ENCODE measurements around the gene SCN4B. TPM values are rescaled to one million over a fixed set of nuclear protein-coding genes. Genes with fewer than 3 reads are reported as not detected.

Gene SCN4B
- total RNA-seq, 1 donor from 2014 or later = 0.42 TPM

DNA sequence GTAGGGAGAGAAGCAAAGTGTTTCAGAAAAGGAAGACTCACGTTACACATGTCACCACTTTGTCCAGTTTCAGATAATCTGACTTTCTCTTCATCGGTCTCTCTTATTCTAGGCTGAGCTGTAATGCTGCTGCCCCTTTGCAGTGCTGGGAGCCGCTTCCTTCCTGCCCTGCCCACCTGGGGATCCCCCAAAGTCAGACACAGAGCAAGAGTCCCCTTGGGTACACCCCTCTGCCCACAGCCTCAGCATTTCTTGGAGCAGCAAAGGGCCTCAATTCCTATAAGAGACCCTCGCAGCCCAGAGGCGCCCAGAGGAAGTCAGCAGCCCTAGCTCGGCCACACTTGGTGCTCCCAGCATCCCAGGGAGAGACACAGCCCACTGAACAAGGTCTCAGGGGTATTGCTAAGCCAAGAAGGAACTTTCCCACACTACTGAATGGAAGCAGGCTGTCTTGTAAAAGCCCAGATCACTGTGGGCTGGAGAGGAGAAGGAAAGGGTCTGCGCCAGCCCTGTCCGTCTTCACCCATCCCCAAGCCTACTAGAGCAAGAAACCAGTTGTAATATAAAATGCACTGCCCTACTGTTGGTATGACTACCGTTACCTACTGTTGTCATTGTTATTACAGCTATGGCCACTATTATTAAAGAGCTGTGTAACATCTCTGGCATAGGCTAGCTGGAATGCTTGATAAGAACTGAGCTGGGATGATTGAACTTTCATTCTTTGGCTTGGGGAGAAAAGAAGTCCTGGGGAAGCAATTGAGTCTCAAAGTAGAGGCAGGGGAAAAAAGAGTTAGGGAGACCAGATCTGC is 34.6 kb downstream of the SCN4B start:
- Mint-ChIP-seq H3K36me3 (ENCODE audit: low read depth) (peaks cover 3% of the 10 kb centered on the region), H3K4me1 (ENCODE audit: low read depth) (no peaks in the 10 kb centered on the region), H3K9me3 (ENCODE audit: low read depth) (peaks cover 6% of the 10 kb centered on the region), H3K27me3 (ENCODE audit: low read depth) (peaks cover 41% of the 10 kb centered on the region), H3K27ac (ENCODE audit: unreplicated experiment) (no peak overlapping the region), H3K4me3 (ENCODE audit: unreplicated experiment) (no peak overlapping the region)
- peak; percentile 51 for DNase-seq (ENCODE audit: low spot score)
- TF ChIP-seq, protein P1, sequence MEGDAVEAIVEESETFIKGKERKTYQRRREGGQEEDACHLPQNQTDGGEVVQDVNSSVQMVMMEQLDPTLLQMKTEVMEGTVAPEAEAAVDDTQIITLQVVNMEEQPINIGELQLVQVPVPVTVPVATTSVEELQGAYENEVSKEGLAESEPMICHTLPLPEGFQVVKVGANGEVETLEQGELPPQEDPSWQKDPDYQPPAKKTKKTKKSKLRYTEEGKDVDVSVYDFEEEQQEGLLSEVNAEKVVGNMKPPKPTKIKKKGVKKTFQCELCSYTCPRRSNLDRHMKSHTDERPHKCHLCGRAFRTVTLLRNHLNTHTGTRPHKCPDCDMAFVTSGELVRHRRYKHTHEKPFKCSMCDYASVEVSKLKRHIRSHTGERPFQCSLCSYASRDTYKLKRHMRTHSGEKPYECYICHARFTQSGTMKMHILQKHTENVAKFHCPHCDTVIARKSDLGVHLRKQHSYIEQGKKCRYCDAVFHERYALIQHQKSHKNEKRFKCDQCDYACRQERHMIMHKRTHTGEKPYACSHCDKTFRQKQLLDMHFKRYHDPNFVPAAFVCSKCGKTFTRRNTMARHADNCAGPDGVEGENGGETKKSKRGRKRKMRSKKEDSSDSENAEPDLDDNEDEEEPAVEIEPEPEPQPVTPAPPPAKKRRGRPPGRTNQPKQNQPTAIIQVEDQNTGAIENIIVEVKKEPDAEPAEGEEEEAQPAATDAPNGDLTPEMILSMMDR (IDR thresholded peaks at IDR 0.05) = no peak

GRCh38 chr11:118115048-118115447 is 37.6 kb downstream of the SCN4B start:
- TF ChIP-seq, protein P1 (IDR thresholded peaks at IDR 0.05) = no peak
- Mint-ChIP-seq H3K27me3 (ENCODE audit: low read depth) (peaks cover 43% of the 10 kb centered on the region), H3K4me3 (ENCODE audit: unreplicated experiment) (no peak overlapping the region), H3K9me3 (ENCODE audit: low read depth) (no peaks in the 10 kb centered on the region), H3K4me1 (ENCODE audit: low read depth) (no peaks in the 10 kb centered on the region), H3K36me3 (ENCODE audit: low read depth) (no peaks in the 10 kb centered on the region), H3K27ac (ENCODE audit: unreplicated experiment) (no peak overlapping the region)
- no peak for DNase-seq (ENCODE audit: low spot score)

GRCh38 chr11:118114266-118114665 is 38.4 kb downstream of the SCN4B start:
- Mint-ChIP-seq H3K4me1 (ENCODE audit: low read depth) (peaks cover 2% of the 10 kb centered on the region), H3K4me3 (ENCODE audit: unreplicated experiment) (no peak overlapping the region), H3K36me3 (ENCODE audit: low read depth) (no peaks in the 10 kb centered on the region), H3K9me3 (ENCODE audit: low read depth) (no peaks in the 10 kb centered on the region), H3K27me3 (ENCODE audit: low read depth) (peaks cover 39% of the 10 kb centered on the region), H3K27ac (ENCODE audit: unreplicated experiment) (no peak overlapping the region)
- DNase-seq (ENCODE audit: low spot score) = peak; percentile 34
- TF ChIP-seq, protein P1 (IDR thresholded peaks at IDR 0.05) = no peak

- peak; percentile 24 for DNase-seq (ENCODE audit: low spot score)
- Mint-ChIP-seq H3K9me3 (ENCODE audit: low read depth) (no peaks in the 10 kb centered on the region), H3K36me3 (ENCODE audit: low read depth) (no peaks in the 10 kb centered on the region), H3K4me1 (ENCODE audit: low read depth) (peaks cover 2% of the 10 kb centered on the region), H3K27ac (ENCODE audit: unreplicated experiment) (no peak overlapping the region), H3K4me3 (ENCODE audit: unreplicated experiment) (no peak overlapping the region), H3K27me3 (ENCODE audit: low read depth) (peaks cover 30% of the 10 kb centered on the region)
- TF ChIP-seq, protein P1 (IDR thresholded peaks at IDR 0.05) = no peak
These were observed 39.8 kb downstream of the SCN4B start for GRCh38 chr11:118112711-118113430.

- no peak for DNase-seq (ENCODE audit: low spot score)
- TF ChIP-seq, protein P1 (IDR thresholded peaks at IDR 0.05) = no peak
- Mint-ChIP-seq H3K36me3 (ENCODE audit: low read depth) (no peaks in the 10 kb centered on the region), H3K9me3 (ENCODE audit: low read depth) (no peaks in the 10 kb centered on the region), H3K4me3 (ENCODE audit: unreplicated experiment) (no peak overlapping the region), H3K27me3 (ENCODE audit: low read depth) (peaks cover 26% of the 10 kb centered on the region), H3K4me1 (ENCODE audit: low read depth) (peaks cover 6% of the 10 kb centered on the region), H3K27ac (ENCODE audit: unreplicated experiment) (no peak overlapping the region)
These were observed 40.9 kb downstream of the SCN4B start for GRCh38 chr11:118111744-118112035.

Data from chondrocyte (in vitro differentiated cells).